Dermis blood vessel endothelial cell (primary cell): ENCODE measurements around the gene SPAG16. TPM values are rescaled to one million over a fixed set of nuclear protein-coding genes. Genes with fewer than 3 reads are reported as not detected.
"Not testable (repeated sequence)": the region's sequence is repeated elsewhere in the genome, so short reads cannot be mapped to it uniquely, and the experiment has no call there.

Source experiments
- DNase-seq: peaks from one replicate; pipeline ENCODE4 v3.0.0; 2010
- total RNA-seq: library from RNA; depleted of rRNA; stranded (reverse); fragments of >200 nt; gene quantifications from 2 replicates; pipeline ENCODE4 v1.2.3, GENCODE V29; 2014

Gene SPAG16
- total RNA-seq, 1 donor from 2014 or later = 10.6 TPM

DNA sequence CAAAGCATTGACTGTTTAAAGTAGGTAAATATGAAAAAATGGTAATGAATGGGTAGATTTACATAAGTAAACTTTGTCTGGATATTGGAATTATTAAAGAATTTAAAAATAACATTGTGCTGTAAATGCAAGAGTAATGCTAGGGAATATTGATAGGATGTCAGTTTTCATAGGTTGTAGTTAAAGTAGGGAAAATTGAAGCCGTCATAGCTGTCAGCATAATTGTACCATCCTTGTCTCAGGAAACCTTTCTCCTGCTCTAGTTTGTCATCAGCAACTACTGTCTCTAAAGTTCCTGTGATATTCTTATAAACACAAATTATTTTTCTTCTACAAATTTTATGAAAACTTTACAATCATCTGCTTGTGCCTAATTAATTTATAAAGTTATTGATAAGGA lies 10.1 kb upstream of the SPAG16 start:
- no peak for DNase-seq

DNA sequence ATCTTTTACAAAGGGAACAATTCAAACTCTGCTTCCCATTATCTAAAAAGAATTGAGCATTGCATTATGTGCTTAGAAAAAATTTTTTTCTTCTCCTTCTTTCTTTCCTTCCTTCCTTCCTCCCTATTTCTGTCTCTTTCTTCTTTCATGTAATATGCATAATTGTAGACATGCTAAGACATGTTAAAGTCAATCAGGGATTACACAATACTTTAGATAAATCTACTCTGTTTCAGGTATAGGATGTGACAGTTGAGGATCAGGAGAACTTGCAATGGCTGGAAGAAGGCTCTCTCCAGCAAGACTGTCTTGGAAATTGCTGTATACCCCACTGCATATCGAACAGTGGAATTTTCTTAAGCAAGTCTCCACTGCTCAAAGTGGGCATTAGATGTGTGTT lies 9.0 kb upstream of the SPAG16 start:
- no peak for DNase-seq

DNA sequence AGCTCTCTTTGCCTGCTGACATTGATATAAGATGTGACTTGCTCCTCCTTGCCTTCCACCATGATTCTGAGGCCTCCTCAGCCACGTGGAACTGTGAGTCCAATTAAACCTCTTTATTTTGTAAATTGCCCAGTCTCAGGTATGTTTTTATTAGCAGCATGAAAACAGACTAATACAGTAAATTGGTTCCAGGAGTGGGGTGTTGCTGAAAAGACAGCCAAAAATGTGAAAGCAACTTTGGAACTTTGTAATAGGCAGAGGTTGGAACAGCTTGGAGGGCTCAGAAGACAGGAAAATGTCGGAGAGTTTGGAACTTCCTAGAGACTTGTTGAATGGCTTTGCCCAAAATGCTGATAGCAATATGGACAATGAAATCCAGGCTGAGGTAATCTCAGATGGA lies 7.1 kb upstream of the SPAG16 start:
- DNase-seq = not testable (repeated sequence)

DNA sequence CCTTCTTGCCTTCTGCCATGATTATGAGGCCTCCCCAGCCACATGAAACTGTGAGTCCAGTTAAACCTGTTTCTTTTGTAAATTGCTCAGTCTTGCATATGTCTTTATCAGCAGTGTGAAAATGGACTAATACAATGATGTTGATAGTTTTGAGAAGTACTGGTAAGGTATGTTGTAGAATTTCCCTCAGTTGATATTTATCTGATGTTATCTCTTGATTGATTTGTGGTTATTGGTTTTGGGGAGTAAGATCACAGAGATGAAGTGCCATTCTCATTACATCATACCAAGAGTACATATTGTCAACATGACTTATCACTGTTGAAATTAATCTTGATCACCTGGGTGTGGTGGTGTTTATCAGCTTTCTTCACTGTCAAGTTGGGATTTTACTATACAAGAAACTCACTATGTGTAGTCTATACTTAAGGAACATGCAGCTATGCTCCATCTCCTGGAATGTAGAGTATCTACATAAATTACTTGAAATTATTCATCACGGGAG lies 5.1 kb upstream of the SPAG16 start:
- DNase-seq = no peak

DNA sequence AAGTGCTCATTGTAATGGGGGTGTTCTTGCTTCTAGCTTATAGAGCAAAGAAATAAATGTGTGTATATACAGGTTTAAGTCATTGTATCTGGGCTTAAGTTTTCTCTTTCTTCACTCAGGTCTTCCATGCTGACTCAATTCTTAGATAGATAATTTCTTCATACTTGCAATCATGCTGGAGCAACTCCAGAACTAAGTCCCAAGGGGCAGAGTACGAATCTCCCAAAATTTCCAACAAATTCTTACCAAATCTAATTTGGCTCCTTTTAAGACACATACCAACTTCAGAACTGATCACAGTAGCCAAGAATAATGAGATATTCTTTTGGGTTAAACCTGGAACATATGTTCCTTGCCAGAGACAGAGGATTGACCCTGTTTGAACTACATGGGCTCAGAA lies 4.3 kb upstream of the SPAG16 start:
- DNase-seq = no peak

DNA sequence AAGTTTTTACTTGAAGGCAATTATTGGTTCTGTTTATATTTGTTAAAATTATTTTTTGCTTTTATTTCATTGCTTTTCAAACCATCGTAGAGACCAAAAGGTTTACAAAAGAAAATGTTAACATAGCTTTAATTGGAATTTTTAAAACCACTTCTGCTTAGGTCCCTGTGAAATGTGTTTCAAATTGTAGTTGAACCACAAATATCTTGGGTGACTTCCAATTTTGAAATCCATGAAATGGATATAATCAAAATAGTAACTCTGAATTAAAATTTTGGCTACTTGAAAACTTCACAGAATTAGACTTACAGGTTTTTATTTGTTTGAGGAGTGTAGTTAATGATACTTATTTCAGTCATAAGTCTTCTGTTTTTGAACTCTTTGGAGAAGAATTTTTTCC lies 3.1 kb upstream of the SPAG16 start:
- DNase-seq = no peak

DNA sequence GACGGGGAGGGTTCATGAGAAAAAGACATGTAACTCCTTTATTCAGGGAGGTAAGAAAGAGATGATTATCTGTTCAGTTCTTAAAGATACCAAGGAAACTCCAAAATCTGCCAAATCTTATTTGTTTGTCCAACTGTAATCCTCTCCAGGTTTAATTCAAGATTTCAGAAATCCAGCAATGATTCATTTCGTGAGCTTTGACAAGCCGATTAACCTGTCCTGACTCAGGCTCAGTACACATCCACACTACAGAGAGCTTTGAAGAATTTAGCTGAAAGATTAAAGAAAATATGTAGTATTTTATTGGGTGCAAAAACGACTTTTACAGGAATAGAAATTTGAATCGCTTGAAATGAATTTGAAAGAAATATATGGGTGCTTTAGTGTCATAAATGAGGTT lies 1.1 kb downstream of the SPAG16 start:
- DNase-seq = no peak

DNA sequence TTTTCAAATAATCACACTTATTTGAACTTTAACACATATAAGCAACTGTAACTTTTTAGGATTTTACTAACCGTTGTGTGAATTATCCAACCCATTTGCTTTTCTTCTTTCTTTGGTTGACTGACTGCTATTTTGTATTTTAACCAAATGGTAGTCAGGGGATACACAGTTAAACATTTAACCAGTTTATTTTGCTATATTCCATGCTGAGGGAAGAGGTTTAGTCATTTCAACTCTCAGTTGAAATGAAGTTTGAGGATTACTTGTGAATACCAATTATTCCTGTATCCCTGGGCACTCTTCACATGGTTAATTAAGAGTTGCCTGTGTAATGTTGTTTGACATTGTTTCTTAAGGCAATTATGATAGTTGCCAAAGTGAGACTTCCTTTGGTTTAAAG lies 1.9 kb downstream of the SPAG16 start:
- no peak for DNase-seq

DNA sequence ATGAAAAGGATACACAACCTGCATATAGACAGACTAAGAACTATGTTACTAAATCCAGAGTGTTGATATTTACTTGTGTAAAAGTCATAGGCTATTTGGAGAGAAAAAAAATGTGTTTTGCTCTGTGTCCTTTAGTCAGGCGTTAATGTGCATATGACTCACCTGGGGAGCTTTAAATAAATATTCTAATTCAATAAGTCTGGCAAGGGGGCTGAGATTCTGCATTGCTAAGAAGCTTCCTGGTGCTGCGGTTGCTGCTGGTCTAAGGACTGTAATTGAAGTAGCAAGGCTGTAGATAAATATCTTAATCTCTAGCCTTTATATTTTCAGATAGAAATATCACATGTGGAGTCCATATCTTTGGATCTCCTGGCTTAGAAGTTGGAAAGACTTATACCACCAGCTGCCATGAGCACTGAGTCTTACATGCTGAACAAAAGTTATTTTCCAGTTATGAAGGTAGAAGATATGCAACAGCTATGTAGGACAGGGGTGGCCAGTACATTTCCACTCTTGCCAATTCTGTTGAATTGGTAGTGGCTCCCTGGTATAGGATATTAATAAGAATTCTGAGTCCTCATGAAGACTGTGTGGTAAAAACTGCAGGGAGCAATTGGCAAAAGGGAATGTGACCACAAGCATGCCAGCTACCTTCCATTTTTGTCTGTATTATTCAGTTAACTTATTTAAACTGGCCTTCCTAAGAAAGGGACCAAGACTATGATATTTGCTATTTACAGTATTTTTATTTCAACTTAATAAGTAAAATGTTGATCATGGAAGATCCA lies 4.8 kb downstream of the SPAG16 start:
- DNase-seq = no peak

DNA sequence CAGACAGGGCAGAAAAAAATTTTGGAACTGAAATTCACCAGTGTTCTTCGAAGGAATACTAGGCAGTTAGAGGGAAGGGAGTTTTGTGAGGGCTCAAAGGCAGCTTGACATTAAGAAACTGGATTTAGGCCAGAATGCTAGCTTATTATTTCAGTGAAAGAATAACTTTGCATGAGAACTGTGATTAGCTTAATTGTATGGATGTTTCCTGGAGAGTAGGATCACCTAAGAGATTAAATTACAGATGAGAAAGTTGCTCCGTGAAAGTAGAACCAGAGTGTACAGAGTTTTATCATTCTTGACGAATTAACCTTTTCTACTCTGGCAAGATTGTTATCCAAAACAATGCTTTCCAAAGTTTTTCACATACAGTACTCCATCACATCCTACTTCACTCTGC lies 6.2 kb downstream of the SPAG16 start:
- DNase-seq = no peak

DNA sequence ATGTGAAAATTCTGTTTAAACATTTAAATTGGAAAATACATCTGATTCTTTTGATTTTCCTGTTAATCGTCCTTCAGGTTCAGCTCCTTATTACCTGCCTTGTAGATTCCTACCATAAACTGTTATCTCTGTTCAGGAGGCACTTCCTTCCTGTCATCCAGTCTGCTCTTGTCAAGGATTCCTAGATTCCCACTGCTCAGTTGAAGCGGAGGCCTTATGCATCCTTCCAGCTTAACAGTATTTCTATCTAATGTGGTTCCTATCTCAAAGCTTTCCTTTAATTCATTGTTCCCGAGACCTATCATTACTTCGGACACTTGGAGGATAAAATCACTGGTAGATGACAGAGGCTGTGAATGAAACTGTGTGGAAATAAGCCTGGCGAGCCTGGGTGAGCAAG lies 12.0 kb downstream of the SPAG16 start:
- DNase-seq = no peak

DNA sequence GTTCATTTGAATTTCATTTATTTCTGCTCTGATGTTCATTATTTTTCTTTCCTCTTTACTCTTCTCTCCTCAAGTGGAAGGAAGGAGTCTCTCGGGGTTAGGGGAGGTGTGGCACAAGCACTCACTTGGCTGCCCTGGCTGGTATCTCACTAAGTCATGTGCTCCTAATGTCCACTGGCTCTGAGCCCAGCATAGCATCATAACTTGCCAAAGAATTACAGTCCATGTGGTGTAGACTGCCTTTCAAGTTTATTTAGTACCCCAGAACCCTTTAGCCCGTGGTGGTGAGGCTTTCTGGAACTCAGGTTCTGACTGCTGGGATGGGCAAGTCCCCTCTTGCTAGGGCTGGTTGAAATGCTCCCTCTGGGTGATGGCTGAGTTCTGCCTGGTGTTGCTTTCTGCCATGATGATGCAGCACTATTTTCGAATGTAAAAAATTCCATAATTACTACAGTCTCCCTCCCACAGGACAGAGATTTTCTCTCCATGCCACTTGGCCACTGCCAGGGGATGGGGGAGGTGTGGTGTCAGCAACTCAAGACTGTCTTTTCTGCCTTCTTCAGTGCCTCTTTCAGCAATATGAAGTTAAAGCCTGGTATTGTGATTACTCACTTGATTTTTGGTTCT lies 22.2 kb downstream of the SPAG16 start:
- no peak for DNase-seq

DNA sequence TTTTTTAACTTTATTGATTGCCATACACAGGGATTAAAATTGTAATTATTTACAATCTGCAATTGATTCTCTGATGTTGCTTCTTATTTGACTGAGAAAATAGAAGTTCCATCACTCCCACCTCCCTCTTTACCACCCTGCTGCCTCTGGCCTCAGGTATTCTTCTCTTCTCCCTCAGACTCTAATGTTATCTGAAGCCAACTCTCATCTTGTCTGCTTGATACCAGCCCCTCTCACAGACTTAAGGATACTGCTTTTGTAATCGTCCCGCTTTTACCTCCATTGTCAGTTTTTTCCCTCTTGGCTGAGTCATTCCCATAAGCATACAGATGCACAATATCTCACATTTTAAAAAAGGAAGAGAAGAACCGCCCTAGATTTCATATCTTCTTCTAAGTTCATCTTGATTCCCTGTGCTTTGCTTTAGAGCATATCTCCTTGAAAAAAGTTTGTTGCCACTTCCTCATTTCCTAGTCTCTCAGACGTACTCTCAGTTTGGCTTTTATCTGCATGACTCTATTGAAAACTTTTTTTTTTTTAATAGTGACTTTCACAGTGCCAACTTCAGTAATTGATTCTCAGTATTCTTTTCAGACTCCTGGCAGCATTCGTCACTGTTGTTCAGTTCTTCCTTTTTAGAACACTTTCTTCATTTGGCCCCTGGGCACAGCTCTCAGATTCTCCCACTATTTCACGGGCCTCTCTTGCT lies 31.1 kb downstream of the SPAG16 start:
- DNase-seq = no peak

DNA sequence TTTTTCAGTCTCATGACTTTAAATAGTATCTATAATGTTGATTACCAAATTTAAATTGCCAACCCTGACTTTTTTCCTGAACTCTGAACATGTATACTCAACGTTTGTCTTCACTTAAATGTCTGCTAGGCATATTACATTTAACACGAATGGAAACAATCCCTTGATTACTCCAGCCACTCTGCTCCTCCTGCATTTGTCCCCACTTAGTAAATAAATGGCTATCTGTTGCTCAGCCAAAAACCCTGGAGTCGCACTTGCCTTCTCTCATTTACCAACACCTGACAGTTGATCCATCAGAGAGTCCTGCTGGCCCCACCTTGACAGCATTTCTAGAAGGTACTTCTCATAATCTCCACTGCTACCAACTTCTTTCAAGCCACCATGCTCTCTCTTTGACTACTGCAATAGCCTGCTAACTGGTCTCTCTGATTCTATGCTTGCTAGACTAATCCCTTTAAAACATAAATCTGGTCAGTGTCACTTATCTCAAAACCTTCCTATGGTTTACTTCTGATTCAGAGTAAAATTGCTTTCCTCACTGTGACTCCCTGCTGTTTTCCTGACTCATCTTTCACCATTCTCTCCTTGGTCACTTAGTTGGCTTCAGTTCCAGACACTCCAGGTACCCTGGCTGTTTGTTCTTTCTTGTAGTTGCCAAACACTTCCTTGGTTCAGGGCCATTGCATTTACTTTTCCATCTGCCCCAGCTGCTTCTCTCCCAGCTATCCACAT lies 31.9 kb downstream of the SPAG16 start:
- no peak for DNase-seq

DNA sequence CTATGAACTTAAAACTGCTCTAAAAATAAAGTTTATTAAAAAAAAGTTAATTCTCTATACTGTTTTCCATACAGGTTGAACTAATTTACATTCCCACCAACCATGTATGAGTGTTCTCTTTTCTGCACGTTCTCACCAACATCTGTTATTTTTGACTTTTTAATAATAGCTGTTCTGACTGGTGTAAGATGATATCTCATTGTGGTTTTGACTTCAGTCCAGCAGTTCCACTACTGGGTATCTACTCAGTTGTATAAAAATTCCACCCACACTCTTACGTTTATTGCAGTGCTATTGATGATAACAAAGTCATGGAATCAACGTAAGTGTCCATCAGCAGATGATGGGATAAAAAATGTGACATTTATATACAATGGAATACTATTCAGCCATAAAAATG lies 33.7 kb downstream of the SPAG16 start:
- DNase-seq = no peak

DNA sequence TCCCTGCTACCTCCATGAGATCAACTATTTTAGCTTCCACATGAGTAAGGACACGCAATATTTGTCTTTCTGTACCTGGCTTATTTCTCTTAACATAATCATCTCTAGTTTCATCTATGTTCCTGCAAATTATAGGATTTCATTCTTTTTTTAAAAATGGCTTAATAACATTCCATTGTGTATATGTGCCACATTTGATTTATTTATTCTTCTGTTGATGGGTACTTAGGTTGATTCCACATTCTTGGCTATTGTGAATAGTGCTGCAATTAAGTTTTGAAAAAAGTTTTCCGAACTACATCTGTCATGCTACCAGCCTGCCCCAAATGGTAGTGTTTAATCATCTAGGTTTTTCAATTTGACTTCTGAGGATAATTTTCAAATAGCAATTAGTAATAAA lies 36.3 kb downstream of the SPAG16 start:
- DNase-seq = no peak

DNA sequence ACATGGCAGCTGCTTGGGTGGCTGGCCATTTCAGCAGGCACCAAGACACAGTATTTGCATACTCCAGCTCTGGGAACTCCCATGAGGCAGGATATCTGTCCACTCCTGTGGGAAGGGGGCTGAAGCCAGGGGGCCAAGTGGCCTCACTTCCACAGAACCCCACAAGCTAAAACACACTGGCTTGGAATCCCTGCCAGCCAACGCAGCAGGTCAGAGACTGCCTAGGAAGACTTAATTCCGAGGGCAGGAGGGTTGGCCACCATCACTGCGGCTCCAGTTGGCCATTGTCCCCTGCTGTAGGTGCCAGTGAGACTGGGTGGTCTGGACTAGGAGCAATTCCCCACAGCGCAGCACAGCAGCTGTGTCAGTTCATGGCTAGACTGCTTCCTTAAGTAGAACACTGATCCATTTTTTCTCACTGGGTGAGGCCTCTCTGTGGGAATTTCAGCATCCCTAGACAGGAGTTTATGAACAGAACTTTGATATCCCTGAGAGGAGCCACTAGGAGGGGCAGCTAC lies 52.0 kb downstream of the SPAG16 start:
- DNase-seq = no peak

DNA sequence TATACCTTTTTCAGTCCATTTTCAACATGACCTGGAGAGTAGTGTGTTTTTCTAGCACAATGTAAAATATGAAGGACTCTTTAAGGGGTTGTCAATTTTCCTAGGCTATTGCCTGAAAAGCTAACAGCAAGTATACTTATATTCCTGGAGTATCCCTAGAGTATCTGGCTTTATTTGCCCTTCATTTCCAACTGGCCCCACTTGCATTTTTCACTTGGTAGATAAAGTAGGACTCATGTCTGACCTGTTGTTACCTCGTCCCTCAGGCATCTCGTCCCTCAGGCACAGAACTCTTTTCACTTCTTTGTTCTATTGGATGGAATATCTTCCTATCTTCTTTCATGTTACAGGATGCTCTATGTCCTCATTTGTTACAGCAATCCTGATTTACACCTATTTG lies 69.2 kb downstream of the SPAG16 start:
- no peak for DNase-seq

DNA sequence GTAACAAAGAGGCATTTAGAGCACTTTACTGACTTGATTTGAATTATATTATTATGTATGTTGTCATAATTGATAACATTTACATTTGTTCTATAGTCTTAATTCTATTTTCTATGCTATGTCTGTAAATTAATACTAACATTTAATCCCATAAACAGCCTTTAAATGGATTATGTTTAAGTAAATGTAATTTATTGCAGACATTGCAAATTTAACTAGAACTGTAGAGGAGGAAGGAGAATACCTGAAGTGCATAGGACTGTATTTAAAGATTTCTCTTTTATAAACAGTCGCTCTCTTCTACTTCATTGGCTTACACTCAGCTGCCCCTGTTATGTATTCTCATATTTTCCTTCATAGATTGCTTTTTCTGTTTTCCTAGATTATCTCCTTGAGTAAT lies 92.4 kb downstream of the SPAG16 start:
- no peak for DNase-seq

DNA sequence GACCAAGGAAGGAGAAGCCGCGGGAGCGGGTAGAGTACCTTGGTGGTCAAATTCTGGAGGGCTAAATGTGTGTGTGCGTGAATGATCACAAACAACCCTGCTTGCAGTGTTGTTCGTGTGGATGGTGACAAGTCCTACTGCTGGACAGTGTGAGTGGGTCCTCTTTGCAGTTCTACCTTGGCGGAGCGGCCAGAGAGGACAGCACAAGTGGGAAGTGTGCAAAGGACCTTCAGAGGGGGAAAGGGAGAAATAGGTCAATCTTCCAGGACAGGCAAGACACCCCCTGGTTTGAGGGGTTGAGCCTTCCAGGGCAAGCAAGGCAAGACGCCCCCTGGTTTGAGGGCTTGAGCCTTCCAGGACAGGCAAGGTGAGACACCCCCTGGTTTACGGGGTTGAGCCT lies 122.8 kb downstream of the SPAG16 start:
- not testable (repeated sequence) for DNase-seq

DNA sequence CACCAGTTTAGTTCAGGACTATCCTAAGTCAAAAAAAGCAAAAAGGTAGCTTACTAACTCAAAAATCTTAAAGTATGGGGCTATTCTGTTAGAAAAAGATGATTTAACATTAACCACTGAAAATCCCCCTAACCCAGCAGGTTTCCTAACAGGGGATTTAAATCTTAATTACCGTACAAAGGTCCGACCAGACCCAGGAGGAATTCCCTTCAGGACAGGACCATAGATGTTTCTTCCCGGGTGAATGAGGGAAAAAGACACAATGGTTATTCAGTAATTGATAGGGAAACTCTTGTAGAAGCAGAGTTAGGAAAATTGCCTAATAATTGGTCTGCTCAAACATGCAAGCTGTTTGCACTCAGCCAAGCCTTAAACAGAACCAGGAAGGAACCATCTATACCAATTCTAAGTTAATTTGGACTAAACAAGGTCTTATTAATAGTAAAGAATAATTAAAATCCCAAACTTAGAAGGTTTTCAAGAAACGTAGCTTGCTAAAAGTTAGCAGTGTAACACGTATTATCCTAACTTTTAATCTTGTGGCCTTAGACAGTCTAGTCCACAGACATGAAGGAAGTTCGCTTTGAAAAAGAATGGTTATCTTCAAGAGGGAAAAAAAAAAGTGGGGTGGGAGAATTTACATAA lies 124.3 kb downstream of the SPAG16 start:
- DNase-seq = not testable (repeated sequence)

DNA sequence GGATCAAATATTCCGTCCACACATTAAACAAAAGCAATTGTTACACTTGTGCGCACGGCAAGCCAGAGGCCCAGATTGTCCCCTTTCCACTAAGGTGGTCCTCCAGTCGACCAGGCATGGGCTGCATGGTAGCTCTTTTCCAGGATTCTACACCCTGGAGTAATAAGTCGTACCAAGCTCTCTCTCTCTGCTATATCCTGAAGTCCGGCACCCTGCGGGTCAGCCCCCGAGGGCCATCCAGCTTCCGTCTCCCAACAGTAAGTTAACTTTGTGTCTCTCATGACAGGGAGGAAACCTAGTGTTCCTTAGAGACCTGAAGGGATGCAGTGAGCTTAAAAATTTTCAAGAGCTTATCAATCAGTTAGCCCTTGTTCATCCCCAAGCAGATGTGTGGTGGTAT lies 126.4 kb downstream of the SPAG16 start:
- DNase-seq = not testable (repeated sequence)
